GM21447 (cell line): ENCODE data around the gene WDSUB1.

Experiments used
- ATAC-seq: cut with Tn5 transposase; IDR thresholded peaks from one replicate; pipeline ENCODE4 v1.9.1; 2021; ENCODE audit not compliant: unreplicated experiment

Gene WDSUB1

GRCh38 chr2:159266554-159266953 is 19.9 kb downstream of the WDSUB1 start:
- no peak for ATAC-seq

- no peak for ATAC-seq
These were observed 21.3 kb downstream of the WDSUB1 start for GRCh38 chr2:159265171-159265576.

GRCh38 chr2:159262904-159263303 is 23.6 kb downstream of the WDSUB1 start:
- no peak for ATAC-seq

- ATAC-seq = no peak
These were observed 24.3 kb downstream of the WDSUB1 start for GRCh38 chr2:159262226-159262625.

GRCh38 chr2:159256159-159256558 is 30.3 kb downstream of the WDSUB1 start:
- ATAC-seq = no peak

- no peak for ATAC-seq
These were observed 33.6 kb downstream of the WDSUB1 start for GRCh38 chr2:159252905-159253304.

GRCh38 chr2:159251296-159252173 is 35.0 kb downstream of the WDSUB1 start:
- no peak for ATAC-seq

- ATAC-seq = peak; percentile 71
These were observed 36.4 kb downstream of the WDSUB1 start for GRCh38 chr2:159249990-159250715.

GRCh38 chr2:159246325-159246988 is 40.0 kb downstream of the WDSUB1 start:
- ATAC-seq = no peak

GRCh38 chr2:159243529-159243928 is 43.0 kb downstream of the WDSUB1 start:
- no peak for ATAC-seq

GRCh38 chr2:159234868-159235267 is 51.6 kb downstream of the WDSUB1 start:
- no peak for ATAC-seq

- no peak for ATAC-seq
These were observed 53.9 kb downstream of the WDSUB1 start for GRCh38 chr2:159232456-159233170.

GRCh38 chr2:159230145-159230877 is 56.2 kb downstream of the WDSUB1 start:
- ATAC-seq = no peak

- ATAC-seq = no peak
These were observed 56.9 kb downstream of the WDSUB1 start for GRCh38 chr2:159229476-159230144.

GRCh38 chr2:159228081-159228581 is 58.4 kb downstream of the WDSUB1 start:
- no peak for ATAC-seq

GRCh38 chr2:159227467-159227866 is 59.0 kb downstream of the WDSUB1 start:
- no peak for ATAC-seq

- ATAC-seq = no peak
These were observed 59.7 kb downstream of the WDSUB1 start for GRCh38 chr2:159226608-159227385.

- peak; percentile 76 for ATAC-seq
These were observed 60.4 kb downstream of the WDSUB1 start for GRCh38 chr2:159226059-159226461.
